Measurements from ENCODE around the gene TIMP2.
A peak's percentile ranks its signal among the peaks of the same experiment; 100 is the strongest.

DNA sequence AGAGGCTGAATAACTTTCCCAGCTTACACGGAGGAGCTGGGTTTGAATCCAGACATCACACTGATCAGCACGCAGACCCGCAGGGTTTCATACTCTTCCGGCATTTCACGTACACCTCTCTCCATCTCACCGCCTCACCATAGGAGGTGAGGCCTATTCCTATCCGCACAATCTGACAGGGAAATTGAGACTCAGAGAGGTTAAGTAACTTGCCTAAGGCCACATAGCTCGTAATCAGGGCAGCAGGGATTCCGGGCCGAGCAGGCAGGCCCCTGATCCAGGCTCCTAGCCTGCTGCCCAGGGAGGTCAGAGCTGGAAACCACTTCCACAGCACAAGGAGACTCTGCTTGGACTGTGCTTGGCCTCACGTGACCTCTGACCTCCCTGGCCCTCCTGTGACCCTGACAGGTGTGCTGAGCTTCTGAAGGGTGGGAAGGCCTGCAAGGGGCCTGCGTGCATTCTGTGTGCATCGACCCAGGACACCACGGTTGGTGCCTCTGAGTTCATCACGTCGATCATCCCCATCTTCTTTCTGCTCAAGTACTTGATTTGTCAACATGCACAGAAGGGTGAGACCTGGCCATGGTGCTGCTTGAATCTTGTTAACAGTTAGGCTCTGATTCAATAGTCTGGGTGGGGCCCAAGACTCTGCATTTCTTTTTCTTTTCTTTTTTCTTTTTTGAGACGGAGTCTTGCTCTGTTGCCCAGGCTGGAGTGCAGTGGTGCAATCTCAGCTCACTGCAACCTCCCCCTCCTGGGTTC, 26.9 kb downstream of the TIMP2 start:
- TF ChIP-seq, protein P1, sequence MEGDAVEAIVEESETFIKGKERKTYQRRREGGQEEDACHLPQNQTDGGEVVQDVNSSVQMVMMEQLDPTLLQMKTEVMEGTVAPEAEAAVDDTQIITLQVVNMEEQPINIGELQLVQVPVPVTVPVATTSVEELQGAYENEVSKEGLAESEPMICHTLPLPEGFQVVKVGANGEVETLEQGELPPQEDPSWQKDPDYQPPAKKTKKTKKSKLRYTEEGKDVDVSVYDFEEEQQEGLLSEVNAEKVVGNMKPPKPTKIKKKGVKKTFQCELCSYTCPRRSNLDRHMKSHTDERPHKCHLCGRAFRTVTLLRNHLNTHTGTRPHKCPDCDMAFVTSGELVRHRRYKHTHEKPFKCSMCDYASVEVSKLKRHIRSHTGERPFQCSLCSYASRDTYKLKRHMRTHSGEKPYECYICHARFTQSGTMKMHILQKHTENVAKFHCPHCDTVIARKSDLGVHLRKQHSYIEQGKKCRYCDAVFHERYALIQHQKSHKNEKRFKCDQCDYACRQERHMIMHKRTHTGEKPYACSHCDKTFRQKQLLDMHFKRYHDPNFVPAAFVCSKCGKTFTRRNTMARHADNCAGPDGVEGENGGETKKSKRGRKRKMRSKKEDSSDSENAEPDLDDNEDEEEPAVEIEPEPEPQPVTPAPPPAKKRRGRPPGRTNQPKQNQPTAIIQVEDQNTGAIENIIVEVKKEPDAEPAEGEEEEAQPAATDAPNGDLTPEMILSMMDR (IDR thresholded peaks at IDR 0.05), result no peak
- TF ChIP-seq TCF7L2 (IDR thresholded peaks at IDR 0.05; ENCODE audit: low read depth, low read length) (no peak), POLR2AphosphoS5 (IDR thresholded peaks at IDR 0.05; ENCODE audit: low read depth, low read length) (no peak)
- TF ChIP-seq, protein P2, sequence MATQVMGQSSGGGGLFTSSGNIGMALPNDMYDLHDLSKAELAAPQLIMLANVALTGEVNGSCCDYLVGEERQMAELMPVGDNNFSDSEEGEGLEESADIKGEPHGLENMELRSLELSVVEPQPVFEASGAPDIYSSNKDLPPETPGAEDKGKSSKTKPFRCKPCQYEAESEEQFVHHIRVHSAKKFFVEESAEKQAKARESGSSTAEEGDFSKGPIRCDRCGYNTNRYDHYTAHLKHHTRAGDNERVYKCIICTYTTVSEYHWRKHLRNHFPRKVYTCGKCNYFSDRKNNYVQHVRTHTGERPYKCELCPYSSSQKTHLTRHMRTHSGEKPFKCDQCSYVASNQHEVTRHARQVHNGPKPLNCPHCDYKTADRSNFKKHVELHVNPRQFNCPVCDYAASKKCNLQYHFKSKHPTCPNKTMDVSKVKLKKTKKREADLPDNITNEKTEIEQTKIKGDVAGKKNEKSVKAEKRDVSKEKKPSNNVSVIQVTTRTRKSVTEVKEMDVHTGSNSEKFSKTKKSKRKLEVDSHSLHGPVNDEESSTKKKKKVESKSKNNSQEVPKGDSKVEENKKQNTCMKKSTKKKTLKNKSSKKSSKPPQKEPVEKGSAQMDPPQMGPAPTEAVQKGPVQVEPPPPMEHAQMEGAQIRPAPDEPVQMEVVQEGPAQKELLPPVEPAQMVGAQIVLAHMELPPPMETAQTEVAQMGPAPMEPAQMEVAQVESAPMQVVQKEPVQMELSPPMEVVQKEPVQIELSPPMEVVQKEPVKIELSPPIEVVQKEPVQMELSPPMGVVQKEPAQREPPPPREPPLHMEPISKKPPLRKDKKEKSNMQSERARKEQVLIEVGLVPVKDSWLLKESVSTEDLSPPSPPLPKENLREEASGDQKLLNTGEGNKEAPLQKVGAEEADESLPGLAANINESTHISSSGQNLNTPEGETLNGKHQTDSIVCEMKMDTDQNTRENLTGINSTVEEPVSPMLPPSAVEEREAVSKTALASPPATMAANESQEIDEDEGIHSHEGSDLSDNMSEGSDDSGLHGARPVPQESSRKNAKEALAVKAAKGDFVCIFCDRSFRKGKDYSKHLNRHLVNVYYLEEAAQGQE (IDR thresholded peaks at IDR 0.05; ENCODE audit: insufficient read depth in 1 of 2, low read depth in 2 of 2, low read length in 1 of 2), result peak in 1 of 2 experiments; percentile 29; a peak in 2 of 4 replicates
